Fibroblast of lung (primary cell): ENCODE measurements around the gene CARMIL1.

Experiments
- EZH2 ChIP-seq: IDR thresholded peaks from 2 replicates; pipeline ENCODE4 v1.5.1; 2012; ENCODE audit warnings: low read length, control low read depth, mild to moderate bottlenecking; ENCODE audit errors: missing control alignments
- TF ChIP-seq, protein P1 (sequence below), 2 donors: IDR thresholded peaks in 1 of 2; conservative IDR thresholded peaks in 1 of 2; 1 replicate in 1 of 2; 2 replicates in 1 of 2; pipeline ENCODE4 v1.5.1; 2011 to 2012; ENCODE audit warnings: low read length in 2 of 2, control low read depth in 1 of 2, inconsistent platforms in 1 of 2, low read depth in 1 of 2, mild to moderate bottlenecking in 1 of 2

DNA sequence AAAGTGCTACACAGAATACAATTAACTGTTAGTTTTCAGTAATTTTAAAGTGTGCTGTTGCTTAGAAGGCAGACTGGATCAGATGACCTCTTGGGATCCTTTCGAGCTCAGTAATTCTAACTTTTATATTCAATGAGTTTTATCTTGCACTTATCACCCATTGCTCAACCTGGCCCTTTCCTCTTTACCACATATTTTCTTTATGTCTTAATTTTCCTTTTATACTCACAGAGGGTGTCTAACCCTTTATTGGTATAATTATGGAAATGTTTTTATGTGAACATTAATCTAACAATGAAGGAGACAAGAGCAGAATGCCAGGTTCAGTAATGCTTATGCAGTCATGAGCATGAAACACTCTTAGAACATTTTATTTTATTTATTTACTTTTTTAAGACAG lies 39.7 kb upstream of the CARMIL1 start:
- TF ChIP-seq EZH2: no peak
- TF ChIP-seq, protein P1, sequence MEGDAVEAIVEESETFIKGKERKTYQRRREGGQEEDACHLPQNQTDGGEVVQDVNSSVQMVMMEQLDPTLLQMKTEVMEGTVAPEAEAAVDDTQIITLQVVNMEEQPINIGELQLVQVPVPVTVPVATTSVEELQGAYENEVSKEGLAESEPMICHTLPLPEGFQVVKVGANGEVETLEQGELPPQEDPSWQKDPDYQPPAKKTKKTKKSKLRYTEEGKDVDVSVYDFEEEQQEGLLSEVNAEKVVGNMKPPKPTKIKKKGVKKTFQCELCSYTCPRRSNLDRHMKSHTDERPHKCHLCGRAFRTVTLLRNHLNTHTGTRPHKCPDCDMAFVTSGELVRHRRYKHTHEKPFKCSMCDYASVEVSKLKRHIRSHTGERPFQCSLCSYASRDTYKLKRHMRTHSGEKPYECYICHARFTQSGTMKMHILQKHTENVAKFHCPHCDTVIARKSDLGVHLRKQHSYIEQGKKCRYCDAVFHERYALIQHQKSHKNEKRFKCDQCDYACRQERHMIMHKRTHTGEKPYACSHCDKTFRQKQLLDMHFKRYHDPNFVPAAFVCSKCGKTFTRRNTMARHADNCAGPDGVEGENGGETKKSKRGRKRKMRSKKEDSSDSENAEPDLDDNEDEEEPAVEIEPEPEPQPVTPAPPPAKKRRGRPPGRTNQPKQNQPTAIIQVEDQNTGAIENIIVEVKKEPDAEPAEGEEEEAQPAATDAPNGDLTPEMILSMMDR (conservative IDR thresholded peaks at IDR 0.05 in 1 of 2, IDR thresholded peaks at IDR 0.05 in 1 of 2; ENCODE audit: low read depth in 1 of 2, low read length in 2 of 2): no peak
